Middle frontal gyrus (tissue), 1 donor: ENCODE measurements around the gene CAMTA1.
"Not testable (repeated sequence)": the region's sequence is repeated elsewhere in the genome, so short reads cannot be mapped to it uniquely, and the experiment has no call there.

Experiments used
- DNase-seq: peaks from one replicate; pipeline ENCODE4 v3.0.0-alpha.2; 2015; ENCODE audit warnings: low spot score; ENCODE audit errors: extremely low spot score

Gene CAMTA1

DNA sequence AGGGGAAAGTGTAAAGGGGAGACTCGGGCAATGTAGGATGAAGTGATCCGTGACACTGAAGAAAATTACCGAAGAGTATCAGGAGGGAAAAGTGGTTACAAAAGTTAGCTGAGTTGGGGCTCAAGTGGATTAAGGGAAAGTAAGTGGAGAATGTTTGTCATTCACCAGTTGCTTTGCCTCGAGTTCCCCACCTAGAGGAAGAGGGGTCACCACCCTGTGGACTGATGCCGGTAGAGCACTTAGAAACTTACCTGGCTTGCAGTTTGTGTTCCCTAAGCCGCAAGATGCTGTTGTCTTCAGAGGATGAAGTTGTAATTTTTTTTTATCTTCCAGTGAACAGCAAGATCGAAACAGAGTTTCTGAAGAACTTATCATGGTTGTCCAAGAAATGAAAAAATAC lies 999.9 kb downstream of the CAMTA1 start:
- DNase-seq = no peak

DNA sequence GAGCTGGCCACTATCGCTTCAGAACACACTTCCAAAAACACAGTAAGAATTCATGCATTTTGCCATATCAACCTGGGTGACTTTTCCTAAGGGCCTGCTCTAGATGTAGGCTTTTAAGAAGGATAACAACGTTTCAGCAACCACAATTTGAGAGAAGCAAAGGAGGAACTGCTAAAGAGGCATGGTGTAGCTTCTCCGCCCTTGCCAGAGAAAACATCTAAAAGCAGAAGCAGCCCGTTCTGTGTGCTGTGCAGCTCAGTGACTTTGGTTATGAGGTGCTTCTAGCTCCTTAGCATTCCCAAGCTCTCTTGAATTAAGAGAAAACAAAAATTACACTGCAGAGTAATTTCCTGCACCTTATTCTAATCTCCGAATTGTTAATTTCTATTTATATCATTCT lies 1001.5 kb downstream of the CAMTA1 start:
- DNase-seq = no peak

DNA sequence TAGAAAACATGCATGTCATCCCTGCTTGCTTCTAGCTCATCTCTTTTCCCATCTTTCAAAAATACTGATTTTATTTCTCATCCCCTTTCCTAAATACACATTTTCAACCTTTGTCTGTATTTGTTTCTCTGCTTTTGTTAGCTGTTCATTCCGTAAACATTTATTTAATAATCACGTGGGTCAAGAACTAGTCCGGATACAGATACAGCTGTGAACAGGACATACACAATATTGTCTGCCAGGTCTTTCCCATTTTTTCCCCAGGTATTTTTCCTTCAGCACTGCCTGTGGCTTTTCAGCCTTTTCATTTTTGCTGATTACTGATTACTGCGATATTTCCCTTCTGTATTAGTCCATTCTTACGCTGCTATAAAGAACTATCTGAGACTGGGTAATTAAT lies 1004.6 kb downstream of the CAMTA1 start:
- DNase-seq = no peak

DNA sequence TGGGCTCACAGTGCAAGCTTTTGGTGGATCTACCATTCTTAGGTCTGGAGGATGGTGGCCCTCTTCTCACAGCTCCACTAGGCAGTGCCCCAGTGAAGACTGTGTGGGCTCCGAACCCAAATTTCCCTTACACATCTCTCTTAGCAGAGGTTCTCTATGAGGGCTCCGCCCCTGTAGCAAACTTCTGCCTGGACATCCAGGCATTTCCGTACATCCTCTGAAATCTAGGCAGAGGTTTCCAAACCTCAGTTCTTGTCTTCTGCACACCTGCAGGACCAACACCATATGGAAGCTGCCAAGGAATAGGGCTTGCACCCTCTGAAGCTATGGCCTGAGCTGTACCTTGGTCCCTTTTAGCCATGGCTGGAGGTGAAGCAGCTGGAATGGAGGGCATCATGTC lies 1005.8 kb downstream of the CAMTA1 start:
- not testable (repeated sequence) for DNase-seq

DNA sequence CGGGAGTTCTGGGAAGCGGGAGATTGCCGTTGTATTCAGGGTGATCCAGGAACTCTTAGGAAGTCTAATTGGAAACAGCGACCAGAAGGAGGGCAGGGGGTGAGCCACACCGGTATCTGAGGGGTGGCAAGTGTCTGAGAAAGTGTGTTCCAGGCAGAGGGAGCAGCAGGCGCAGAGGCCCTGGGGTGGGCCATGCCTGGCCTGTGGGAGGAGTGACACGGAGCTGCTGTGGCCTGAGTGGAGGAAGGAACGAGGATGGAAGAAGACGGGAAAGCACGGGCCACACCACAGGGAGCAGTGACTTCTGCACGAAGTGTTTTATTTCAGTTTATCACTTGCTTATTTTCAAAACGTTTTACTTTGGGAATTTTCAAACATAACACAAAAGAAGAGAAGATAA lies 1010.2 kb downstream of the CAMTA1 start:
- no peak for DNase-seq

DNA sequence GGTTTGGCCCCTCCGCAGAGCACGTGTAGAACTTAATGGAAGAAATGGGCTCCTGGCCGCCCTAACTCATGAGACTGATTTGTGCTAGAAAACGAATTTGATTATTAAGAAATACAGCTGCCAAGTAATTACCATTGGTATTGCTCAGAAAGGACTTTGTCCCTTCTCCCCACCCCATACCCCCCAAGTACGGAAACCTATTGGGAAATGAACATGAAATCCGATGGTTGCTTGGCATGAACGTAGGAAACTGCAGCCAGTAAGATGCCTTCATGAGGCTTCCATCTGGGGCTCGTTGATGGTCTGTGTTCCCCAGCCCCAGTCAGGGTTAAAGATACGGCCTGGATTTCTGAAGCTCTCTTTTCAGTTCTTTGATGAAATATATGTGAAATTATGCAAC lies 1020.2 kb downstream of the CAMTA1 start:
- no peak for DNase-seq

DNA sequence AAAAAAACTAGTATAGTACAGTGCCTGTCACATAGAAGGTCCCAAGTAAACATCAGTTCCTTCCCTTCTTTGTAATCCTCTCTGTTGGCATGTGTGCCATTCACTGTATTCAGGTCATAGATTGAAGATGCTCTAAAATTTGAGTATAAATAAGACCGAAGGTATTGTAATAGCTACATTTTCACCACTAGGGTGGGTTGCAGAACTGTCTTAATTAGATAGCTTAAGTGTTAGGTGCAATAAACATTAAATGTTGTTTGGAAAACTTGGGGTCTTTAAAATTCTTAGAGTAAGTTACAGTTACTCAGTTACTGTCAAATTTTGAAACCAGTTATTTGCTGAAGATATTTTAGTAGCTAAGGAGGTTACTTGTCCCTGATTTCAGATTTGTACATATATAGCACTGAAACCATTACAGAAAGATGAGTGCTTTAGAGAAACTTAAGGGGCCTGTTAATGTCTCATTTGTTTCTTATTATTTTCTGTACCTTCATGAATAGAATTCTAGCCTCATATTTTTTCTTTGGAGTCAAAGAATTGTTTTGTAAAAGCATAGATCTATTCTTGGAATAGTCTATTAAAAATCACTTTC lies 1023.1 kb downstream of the CAMTA1 start:
- DNase-seq = no peak

DNA sequence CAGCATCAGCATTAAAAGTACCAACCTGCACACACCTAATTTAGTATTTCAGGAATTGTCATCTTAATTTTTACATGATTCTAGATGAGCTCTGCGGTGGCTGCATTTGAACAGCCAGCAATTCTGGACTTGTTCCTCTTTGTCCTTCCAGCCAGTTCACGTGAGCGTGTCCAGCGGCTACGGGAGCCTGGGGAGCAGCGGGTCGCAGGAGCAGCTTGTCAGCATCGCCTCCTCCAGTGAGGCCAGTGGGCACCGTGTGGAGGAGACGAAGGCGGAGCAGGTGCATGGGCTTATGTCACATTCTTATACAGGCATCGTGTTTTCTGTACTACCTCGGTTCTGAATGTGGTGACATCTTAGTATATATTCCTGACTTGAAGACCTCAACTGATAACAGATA lies 1024.5 kb downstream of the CAMTA1 start:
- no peak for DNase-seq

DNA sequence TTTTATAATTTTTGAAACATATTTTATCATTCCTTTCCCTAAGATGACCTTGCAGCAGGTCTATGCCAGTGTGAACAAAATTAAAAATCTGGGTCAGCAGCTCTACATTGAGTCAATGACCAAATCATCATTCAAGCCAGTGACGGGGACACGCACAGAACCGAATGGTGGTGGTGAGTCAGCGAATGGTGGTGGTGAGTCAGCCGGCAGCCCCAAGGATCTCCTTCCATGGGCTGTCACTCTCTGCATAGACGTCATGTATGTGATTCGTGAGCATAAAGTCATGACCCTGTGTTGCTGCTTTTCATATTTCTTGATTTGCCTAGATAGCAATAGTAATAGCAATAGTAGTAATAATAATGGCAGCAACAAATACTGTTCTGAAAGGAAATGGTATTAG lies 1025.1 kb downstream of the CAMTA1 start:
- no peak for DNase-seq

DNA sequence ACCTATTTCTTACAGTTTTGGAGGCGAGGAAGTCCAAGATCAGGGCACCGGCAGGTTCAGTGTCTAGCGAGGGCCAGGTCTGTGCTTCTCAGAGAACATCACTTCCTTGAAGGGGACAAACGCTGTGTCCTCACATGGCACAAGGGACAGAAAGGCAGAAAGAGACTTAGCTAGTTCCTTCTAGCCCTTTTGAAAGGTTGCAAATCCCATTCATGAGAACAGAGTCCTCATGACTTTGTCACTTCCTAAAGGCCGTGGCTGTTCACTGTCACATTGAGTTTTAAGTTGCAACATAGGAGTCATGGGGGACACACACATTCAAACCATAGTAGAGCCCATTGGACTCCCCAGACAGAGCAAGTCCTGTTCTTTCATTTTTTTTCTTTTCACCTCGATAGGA lies 1026.2 kb downstream of the CAMTA1 start:
- no peak for DNase-seq

DNA sequence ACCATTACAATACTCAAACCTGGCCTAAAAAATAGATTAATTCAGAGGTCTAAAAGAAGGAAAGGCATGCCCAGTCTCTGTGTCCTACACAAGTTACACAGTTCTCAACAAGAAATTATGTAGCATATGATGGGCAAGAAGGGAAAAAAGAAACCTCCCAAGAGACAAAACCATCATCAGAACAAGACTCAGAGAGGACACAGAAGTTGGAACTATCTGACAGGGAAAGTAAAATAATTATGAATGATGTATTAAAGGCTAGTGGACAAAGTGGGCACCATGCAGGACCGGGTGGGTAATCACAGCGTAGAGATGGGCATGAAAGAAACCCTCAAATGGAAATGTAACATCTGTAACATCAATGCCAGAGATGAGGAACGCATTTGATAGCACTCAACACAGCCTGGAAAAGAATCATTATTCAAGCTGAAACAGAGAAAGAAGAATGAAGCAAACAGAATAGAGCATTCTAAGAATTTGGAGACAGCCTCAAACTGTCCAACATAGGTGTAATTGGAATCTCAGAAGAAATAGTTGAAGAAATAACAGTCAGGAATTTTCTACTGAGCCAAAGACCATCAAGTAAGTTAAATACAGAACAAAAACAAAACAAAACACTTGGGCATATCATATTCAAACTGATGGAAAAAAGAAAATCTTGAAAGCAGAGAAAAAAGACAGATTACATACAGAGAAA lies 1028.6 kb downstream of the CAMTA1 start:
- no peak for DNase-seq
